Measurements from ENCODE around the gene ZFP2.
A peak's percentile ranks its signal among the peaks of the same experiment; 100 is the strongest.

ZFP2 gene

DNA sequence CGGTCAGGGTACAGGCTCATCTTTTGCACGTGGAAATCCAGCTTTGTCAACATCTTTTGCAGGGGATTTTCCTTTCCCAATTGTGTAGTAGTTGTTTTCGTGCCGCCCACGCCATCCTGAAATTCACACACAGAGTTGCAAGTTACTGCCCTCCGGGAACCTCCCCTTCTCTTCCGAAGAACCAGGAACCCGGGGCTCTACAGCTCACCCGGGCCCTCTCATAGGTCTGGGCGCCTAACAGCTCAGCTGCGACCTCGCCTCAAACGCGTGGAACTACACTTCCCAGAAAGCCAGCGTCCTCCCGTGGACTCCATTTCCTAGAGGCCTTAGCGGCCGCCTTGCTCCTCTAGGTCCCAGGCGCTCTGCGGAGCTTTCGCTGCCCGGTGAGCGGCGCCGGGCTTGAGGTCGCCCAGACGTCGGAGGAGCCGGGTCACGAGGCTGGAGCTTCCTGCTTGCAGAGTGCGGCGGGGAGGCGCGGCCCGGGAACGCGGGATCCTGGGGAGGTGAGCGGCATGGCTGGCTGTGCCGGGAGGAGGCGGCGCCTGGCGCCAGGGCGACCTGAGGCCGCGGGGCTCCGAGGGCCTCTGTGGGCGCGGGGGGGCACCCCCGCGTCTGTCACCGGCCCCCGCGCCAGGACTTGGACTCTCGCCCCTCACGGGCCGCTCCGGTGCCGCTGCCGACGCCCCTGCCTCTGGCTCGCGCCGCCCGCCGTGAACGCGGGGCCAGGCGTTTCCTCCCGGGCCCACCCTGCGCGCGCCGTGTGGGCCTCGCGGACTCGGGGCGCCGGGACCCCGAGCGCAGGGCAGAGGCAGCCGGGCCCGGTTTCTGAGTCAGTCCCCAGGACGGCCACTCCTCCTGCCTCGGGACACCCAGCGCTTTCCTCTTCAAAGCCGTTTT lies 35.8 kb upstream of the ZFP2 start, which contains the start of gene ZNF354B:
TSS of gene ZNF354B (plus strand) at position 329 of the 897 bp plus-strand sequence. CDS start 1,095 bp downstream, outside the sequence.
- TF ChIP-seq FOXP2 (optimal IDR thresholded peaks at IDR 0.05; ENCODE audit: borderline replicate concordance, extremely low read depth, extremely low read length, insufficient read depth) (peak; percentile 74), POLR2AphosphoS5 (IDR thresholded peaks at IDR 0.05; ENCODE audit: low read depth, low read length) (peak; percentile 81), TAF1 (IDR thresholded peaks at IDR 0.05; ENCODE audit: borderline replicate concordance, insufficient read depth, low read length) (peak; percentile 69; the same call in 1 of the 2 replicates), SIN3A (IDR thresholded peaks at IDR 0.05; ENCODE audit: borderline replicate concordance, insufficient read depth, low read length) (0 out of 2 replicates have a peak, but pooled peaks have one; percentile 14)
- TF ChIP-seq, protein P1, sequence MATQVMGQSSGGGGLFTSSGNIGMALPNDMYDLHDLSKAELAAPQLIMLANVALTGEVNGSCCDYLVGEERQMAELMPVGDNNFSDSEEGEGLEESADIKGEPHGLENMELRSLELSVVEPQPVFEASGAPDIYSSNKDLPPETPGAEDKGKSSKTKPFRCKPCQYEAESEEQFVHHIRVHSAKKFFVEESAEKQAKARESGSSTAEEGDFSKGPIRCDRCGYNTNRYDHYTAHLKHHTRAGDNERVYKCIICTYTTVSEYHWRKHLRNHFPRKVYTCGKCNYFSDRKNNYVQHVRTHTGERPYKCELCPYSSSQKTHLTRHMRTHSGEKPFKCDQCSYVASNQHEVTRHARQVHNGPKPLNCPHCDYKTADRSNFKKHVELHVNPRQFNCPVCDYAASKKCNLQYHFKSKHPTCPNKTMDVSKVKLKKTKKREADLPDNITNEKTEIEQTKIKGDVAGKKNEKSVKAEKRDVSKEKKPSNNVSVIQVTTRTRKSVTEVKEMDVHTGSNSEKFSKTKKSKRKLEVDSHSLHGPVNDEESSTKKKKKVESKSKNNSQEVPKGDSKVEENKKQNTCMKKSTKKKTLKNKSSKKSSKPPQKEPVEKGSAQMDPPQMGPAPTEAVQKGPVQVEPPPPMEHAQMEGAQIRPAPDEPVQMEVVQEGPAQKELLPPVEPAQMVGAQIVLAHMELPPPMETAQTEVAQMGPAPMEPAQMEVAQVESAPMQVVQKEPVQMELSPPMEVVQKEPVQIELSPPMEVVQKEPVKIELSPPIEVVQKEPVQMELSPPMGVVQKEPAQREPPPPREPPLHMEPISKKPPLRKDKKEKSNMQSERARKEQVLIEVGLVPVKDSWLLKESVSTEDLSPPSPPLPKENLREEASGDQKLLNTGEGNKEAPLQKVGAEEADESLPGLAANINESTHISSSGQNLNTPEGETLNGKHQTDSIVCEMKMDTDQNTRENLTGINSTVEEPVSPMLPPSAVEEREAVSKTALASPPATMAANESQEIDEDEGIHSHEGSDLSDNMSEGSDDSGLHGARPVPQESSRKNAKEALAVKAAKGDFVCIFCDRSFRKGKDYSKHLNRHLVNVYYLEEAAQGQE (IDR thresholded peaks at IDR 0.05; ENCODE audit: insufficient read depth in 1 of 2, low read depth in 2 of 2, low read length in 2 of 2) = no peak

DNA sequence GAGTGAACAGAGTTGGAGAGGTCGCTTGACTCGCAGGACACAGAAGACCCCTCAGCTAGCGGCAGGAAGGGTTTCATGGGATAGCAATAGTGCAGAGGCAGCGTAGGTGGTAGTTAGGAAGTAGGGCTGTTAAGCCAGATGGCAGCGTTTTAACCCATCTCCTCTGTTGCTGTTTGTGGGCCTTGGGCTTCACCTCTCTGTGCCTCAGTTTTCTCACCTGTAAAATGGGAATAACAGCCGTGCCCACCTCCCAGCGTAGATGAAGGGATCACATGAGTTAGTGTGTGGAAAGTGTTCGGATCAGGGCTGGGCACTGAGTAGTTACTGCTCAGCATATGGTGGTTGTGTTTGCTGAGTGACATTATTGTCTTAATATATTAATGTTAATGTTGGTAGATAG lies 34.1 kb upstream of the ZFP2 start:
- TF ChIP-seq POLR2AphosphoS5 (IDR thresholded peaks at IDR 0.05; ENCODE audit: low read depth, low read length) (no peak), FOXP2 (optimal IDR thresholded peaks at IDR 0.05; ENCODE audit: borderline replicate concordance, extremely low read depth, extremely low read length, insufficient read depth) (no peak)

DNA sequence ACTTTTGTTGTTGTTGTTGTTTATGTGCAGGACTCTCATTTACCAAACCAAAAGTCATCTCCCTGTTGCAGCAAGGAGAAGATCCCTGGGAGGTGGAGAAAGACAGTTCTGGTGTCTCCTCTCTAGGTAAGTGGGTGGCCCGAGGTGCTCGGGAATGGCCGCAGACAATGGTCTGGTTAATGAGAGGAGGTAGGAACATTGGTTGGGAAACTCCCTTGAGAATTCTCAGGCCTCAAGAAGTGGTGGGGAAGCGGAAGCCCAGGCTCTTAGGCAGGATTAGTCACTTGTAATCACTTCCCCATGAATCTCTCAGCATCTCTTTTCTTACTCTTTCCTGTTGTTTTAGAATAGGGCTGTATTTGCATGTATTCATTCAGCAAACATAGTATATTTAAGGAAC lies 28.8 kb upstream of the ZFP2 start:
- TF ChIP-seq TAF1 (IDR thresholded peaks at IDR 0.05; ENCODE audit: borderline replicate concordance, insufficient read depth, low read length) (no peak), POLR2AphosphoS5 (IDR thresholded peaks at IDR 0.05; ENCODE audit: low read depth, low read length) (no peak), SIN3A (IDR thresholded peaks at IDR 0.05; ENCODE audit: borderline replicate concordance, insufficient read depth, low read length) (no peak), FOXP2 (optimal IDR thresholded peaks at IDR 0.05; ENCODE audit: borderline replicate concordance, extremely low read depth, extremely low read length, insufficient read depth) (no peak)
- TF ChIP-seq, protein P1 (IDR thresholded peaks at IDR 0.05; ENCODE audit: insufficient read depth in 1 of 2, low read depth in 2 of 2, low read length in 2 of 2) = no peak

GRCh38 chr5:178869577-178869976 lies 26.1 kb upstream of the ZFP2 start:
- TF ChIP-seq FOXP2 (optimal IDR thresholded peaks at IDR 0.05; ENCODE audit: borderline replicate concordance, extremely low read depth, extremely low read length, insufficient read depth) (no peak), POLR2AphosphoS5 (IDR thresholded peaks at IDR 0.05; ENCODE audit: low read depth, low read length) (no peak), TAF1 (IDR thresholded peaks at IDR 0.05; ENCODE audit: borderline replicate concordance, insufficient read depth, low read length) (no peak), SIN3A (IDR thresholded peaks at IDR 0.05; ENCODE audit: borderline replicate concordance, insufficient read depth, low read length) (no peak)
- TF ChIP-seq, protein P1 (IDR thresholded peaks at IDR 0.05; ENCODE audit: insufficient read depth in 1 of 2, low read depth in 2 of 2, low read length in 2 of 2) = no peak

DNA sequence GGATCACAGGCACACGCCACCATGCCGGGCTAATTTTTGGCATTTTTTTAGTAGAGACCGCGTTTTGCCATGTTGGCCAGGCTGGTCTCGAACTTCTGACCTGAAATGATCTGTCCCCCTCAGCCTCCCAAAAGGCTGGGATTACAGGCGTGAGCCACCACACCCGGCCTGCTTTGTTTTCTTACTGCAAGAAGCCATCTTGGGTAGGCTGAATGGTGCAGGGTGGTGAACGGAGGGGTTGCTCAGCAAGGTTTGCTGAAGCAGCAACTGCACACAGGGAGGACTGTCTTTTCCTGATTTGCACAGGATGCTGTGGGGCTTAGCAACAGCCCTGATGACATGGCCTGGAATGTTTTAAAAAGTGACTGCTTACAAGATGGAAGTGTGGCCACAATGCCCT lies 25.3 kb upstream of the ZFP2 start:
- TF ChIP-seq, protein P1 (IDR thresholded peaks at IDR 0.05; ENCODE audit: insufficient read depth in 1 of 2, low read depth in 2 of 2, low read length in 2 of 2) = no peak
- no peak for TF ChIP-seq FOXP2 (optimal IDR thresholded peaks at IDR 0.05; ENCODE audit: borderline replicate concordance, extremely low read depth, extremely low read length, insufficient read depth)

All from PFSK-1 (cell line).